ENCODE results near the gene C1orf174. TPM values are rescaled to one million over a fixed set of nuclear protein-coding genes. Genes with fewer than 3 reads are reported as not detected.

C1orf174 gene
- total RNA-seq, 1 experiment from 2014 or later: 21.1 TPM

GRCh38 chr1:3883194-3883925 lies 16.7 kb downstream of the C1orf174 start:
- Mint-ChIP-seq H3K9me3 (peaks cover 13 to 14% of the 10 kb centered on the region in 2 experiments; a peak in 4 of 5 replicates), H3K4me3 (no peak overlapping the region), H3K27ac (peak overlapping the region in 1 of 3 experiments; percentile 51; a peak in 1 of 7 replicates), H3K4me1 (no peaks in the 10 kb centered on the region), H3K27me3 (ENCODE audit: low read depth) (no peaks in the 10 kb centered on the region), H3K36me3 (ENCODE audit: insufficient read depth in 1 of 3, low read depth in 3 of 3) (peaks cover 15 to 46% (median 25%) of the 10 kb centered on the region in 3 experiments)
- H2AK5ac ChIP-seq (ENCODE audit: insufficient read length, low read length): no peak overlapping the region
- WGBS (ENCODE audit: extremely low coverage, insufficient read length, low lambda C conversion rate): no CpG with 5 or more reads among the region's 18 CpGs
- no peaks in the 10 kb centered on the region for H3K23me2 ChIP-seq (ENCODE audit: insufficient read length, low read depth, low read length, poor library complexity, severe bottlenecking)
- H3K14ac ChIP-seq (ENCODE audit: insufficient read depth, low read length): no peak overlapping the region
- H2BK120ac ChIP-seq (ENCODE audit: low read depth, low read length, poor library complexity, severe bottlenecking): no peak overlapping the region
- no peak overlapping the region for H2BK12ac ChIP-seq (ENCODE audit: insufficient read length, low read depth, low read length)
- no peak for DNase-seq
- no peak overlapping the region for H3K23ac ChIP-seq (ENCODE audit: insufficient read length, low read depth, low read length)
- peaks cover 6% of the 10 kb centered on the region for H3K9me3 ChIP-seq (ENCODE audit: control insufficient read depth, low read depth, low read length)
- H4K20me1 ChIP-seq (ENCODE audit: control insufficient read depth, insufficient read depth, insufficient read length): no peaks in the 10 kb centered on the region
- H4K5ac ChIP-seq (ENCODE audit: insufficient read length, low read depth, low read length): no peak overlapping the region
- H3K4me1 ChIP-seq (ENCODE audit: insufficient read depth, low read length): no peaks in the 10 kb centered on the region
- no peak overlapping the region for H2BK15ac ChIP-seq (ENCODE audit: low read depth, low read length)
- no peak overlapping the region for H2BK20ac ChIP-seq (ENCODE audit: low read depth, low read length, poor library complexity, severe bottlenecking)
- no peak overlapping the region for H3K18ac ChIP-seq (ENCODE audit: insufficient read length, low read depth, low read length)
- H3K56ac ChIP-seq (ENCODE audit: insufficient read length, low read depth, low read length): no peak overlapping the region
- H4K8ac ChIP-seq (replicated peaks; ENCODE audit: insufficient read length, low read depth, low read length): no peak overlapping the region
- no peak overlapping the region for H3T11ph ChIP-seq (ENCODE audit: low read length)
- no peak overlapping the region for H2AFZ ChIP-seq (ENCODE audit: low read length)
- H4K91ac ChIP-seq (ENCODE audit: insufficient read length, low read depth, low read length): no peak overlapping the region
- H2BK5ac ChIP-seq (ENCODE audit: insufficient read length, low read length): no peak overlapping the region
- no peak overlapping the region for H3K4ac ChIP-seq (ENCODE audit: low read depth, low read length)
- no peaks in the 10 kb centered on the region for H3K79me1 ChIP-seq (ENCODE audit: insufficient read depth, low read depth, low read length, poor library complexity, severe bottlenecking)
- no peaks in the 10 kb centered on the region for H3K79me2 ChIP-seq (ENCODE audit: insufficient read depth, low read length)
- no peaks in the 10 kb centered on the region for H3K27me3 ChIP-seq (ENCODE audit: insufficient read depth, low read length)
- no peak overlapping the region for H3K4me2 ChIP-seq (ENCODE audit: insufficient read depth, insufficient read length, low read length)
- H3K27ac ChIP-seq (ENCODE audit: insufficient read length, low read depth, low read length): no peak overlapping the region
- no peak for TF ChIP-seq CTCF (conservative IDR thresholded peaks at IDR 0.05)
- H3K9ac ChIP-seq (ENCODE audit: extremely low read depth, insufficient read length, low read length): no peak overlapping the region
